Hindlimb muscle (tissue), 1 donor: ENCODE measurements around the gene PIK3IP1. TPM values are rescaled to one million over a fixed set of nuclear protein-coding genes. Genes with fewer than 3 reads are reported as not detected.
"Not testable (repeated sequence)": the region's sequence is repeated elsewhere in the genome, so short reads cannot be mapped to it uniquely, and the experiment has no call there.

ENCODE experiments used
- DNase-seq: peaks from one replicate; pipeline ENCODE4 v3.0.0-alpha.2; 2013
- polyA plus RNA-seq: library from polyadenylated mRNA; unstranded; fragments of 120-200 nt; gene quantifications from one replicate; pipeline ENCODE4 v1.2.1, GENCODE V29; 2013; ENCODE audit not compliant: insufficient read length

The PIK3IP1 gene
- polyA plus RNA-seq, 1 donor = 6.5 TPM

- no peak for DNase-seq
Observed at GRCh38 chr22:31248965-31249958, 43.0 kb downstream of the PIK3IP1 start.

DNA sequence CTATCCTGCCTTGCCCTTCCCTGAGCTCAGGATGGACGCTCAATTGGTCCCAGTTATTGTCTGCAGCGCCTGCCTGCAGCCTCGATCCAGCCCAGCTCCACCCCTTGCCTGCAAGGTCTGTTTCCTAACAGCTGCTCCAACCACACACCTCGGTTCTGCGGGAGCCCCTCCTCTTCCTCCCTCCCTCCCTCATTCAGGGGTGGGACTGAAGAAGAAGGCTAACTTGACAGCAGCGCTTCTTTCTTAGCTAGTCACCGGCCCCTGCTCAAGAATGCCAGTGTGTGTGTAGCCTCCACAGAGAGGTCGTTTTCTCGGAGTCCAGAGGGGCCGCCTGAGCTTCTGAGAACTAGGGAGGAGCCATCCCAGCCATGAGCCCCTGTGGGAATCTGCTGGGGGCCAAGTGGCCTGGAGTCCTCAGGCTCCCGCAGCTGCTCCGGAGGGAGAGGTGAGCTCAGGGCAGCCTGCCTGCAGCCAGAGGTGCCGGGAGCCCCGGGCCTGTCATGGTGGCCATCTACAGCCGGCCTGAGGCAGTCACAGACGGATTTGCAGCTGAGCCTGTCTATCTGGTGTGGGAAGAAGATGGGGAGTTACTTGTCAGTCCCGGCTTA is 44.0 kb downstream of the PIK3IP1 start:
- DNase-seq = peak; percentile 81

DNA sequence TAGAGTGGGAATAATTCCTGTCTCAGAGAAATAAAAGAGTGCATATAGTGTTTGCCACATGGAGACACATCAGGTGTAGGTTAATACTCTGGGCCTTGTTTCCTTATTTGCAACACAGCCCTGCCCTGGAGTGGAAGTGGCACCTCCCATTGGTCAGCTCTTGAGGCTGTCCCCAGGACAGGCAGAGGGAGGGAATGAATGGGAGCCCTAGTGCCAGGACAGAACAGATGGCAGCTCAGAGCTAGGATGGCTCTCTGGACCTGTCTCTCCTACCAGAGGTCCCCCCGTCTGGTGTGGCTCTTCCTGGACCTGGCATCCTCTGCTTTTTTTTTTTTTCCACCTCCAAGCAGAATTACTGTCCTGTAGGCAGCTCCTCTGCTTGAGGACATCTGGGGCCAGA is 44.6 kb downstream of the PIK3IP1 start:
- DNase-seq = no peak

GRCh38 chr22:31246687-31247086 is 45.6 kb downstream of the PIK3IP1 start:
- no peak for DNase-seq

GRCh38 chr22:31245998-31246397 is 46.3 kb downstream of the PIK3IP1 start:
- not testable (repeated sequence) for DNase-seq

DNA sequence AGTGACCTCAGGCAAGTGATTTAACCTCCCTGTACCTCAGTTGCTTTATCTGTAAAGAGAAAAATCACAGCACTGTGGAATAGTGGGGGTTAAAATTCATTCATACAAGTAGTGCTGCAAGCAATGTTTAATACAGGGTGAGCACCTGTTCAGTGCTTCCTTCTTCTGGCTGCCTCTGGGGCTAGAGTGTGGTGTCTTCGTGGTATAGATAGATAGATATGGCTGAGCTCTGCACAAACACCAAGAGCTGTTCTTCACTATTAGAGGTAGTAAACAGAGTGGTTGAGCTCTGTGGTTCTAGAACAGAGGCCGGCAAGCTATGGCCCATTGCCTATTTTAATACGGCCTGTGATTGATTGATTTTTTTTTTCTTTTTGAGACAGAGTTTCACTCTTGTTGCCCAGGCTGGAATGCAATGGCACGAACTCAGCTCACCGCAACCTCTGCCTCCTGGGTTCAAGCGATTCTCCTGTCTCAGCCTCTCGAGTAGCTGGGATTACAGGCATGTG is 47.3 kb downstream of the PIK3IP1 start:
- DNase-seq = no peak

GRCh38 chr22:31244046-31244942 is 48.0 kb downstream of the PIK3IP1 start:
- DNase-seq = no peak

- no peak for DNase-seq
Observed at GRCh38 chr22:31243339-31244045, 48.8 kb downstream of the PIK3IP1 start.

GRCh38 chr22:31241936-31242335 is 50.4 kb downstream of the PIK3IP1 start:
- no peak for DNase-seq

DNA sequence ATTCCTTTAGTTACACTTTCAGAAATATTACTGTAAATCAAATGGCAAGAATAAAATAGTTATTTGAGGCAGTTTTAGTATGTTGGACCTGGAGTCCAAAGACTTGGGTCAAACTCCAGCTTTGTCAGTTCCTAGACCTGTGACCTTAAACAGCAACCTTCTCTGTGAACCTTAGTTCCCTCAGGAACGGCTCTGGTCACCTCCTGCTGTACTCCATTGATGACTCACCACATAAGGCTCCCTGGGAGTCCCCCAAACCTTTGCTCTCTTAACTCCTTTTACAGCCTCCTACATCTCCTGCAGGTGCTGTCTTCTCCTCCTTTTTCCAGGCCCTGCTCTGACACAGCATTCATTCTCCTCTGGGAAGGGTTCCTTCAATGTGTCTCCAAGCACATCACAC is 51.1 kb downstream of the PIK3IP1 start:
- no peak for DNase-seq

- no peak for DNase-seq
Observed at GRCh38 chr22:31239771-31240370, 52.4 kb downstream of the PIK3IP1 start.

GRCh38 chr22:31238057-31238456 is 54.2 kb downstream of the PIK3IP1 start:
- DNase-seq = no peak

GRCh38 chr22:31236044-31236443 is 56.2 kb downstream of the PIK3IP1 start:
- DNase-seq = not testable (repeated sequence)

GRCh38 chr22:31235081-31235480 is 57.2 kb downstream of the PIK3IP1 start:
- DNase-seq = no peak

DNA sequence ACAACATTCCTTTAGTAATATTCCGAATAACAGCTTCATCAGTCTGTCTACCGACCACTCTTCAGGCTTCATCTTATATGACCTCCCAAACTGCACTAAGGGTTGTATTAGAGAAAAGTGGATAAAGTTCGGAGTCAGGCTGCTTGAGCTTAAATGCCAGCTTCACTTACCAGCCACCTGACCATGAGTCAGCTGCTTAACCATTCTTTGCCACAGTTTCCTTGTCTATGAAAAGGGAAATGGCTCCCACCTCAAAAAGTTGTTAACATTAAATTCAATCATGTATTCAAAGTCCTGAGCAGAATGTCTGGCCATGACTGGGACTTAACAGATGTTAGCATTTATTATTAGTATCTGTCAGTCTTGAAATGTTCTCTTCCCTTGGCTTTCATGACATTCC is 59.3 kb downstream of the PIK3IP1 start:
- no peak for DNase-seq

Other genes with a start within 250 kb of the PIK3IP1 start
- 287 TPM for gene SMTN, start 211.2 kb downstream of the PIK3IP1 start, polyA plus RNA-seq
- gene SELENOM, start 184.9 kb downstream of the PIK3IP1 start, polyA plus RNA-seq = 17.8 TPM
- 1.6 TPM for gene INPP5J, start 169.5 kb downstream of the PIK3IP1 start, polyA plus RNA-seq
- gene PLA2G3, start 152.0 kb downstream of the PIK3IP1 start, polyA plus RNA-seq = not detected
- gene RNF185, start 132.3 kb downstream of the PIK3IP1 start, polyA plus RNA-seq = 23.9 TPM
- gene LIMK2, start 80.2 kb downstream of the PIK3IP1 start, polyA plus RNA-seq = 25.6 TPM
- 27.5 TPM for gene PATZ1, start 53.9 kb upstream of the PIK3IP1 start, polyA plus RNA-seq
- gene DRG1, start 107.1 kb upstream of the PIK3IP1 start, polyA plus RNA-seq = 77.8 TPM
- 31.3 TPM for gene EIF4ENIF1, start 197.4 kb upstream of the PIK3IP1 start, polyA plus RNA-seq
- gene SFI1, start 204.0 kb upstream of the PIK3IP1 start, polyA plus RNA-seq = 9.7 TPM